GM23338 (cell line): Measurements from ENCODE around the gene FAM89B. TPM values are rescaled to one million over a fixed set of nuclear protein-coding genes. Genes with fewer than 3 reads are reported as not detected.
A peak's percentile ranks its signal among the peaks of the same experiment; 100 is the strongest.

Source experiments
- ATAC-seq: fragments of 200-7000 bp; cut with Tn5 transposase; 3 replicates; pipeline ENCODE4 v1.9.1; 2020
- DNase-seq: peaks from one replicate; pipeline ENCODE4 v3.0.0-alpha.2; 2015; ENCODE audit warnings: low spot score
- H2AFZ ChIP-seq: fragments of 200-600 bp; sonication (generic); 2 replicates; pipeline ENCODE4 v1.8.0; 2016; ENCODE audit warnings: antibody characterized with exemption, mild to moderate bottlenecking, moderate library complexity
- H3F3A ChIP-seq: fragments of 200-600 bp; sonication (generic); replicated peaks from 2 replicates; pipeline ENCODE4 v1.8.0; 2017; ENCODE audit warnings: antibody characterized with exemption, mixed run types, low read depth
- H3K27ac ChIP-seq: fragments of 200-600 bp; sonication (generic); 2 replicates; pipeline ENCODE4 v1.6.1; 2016; ENCODE audit warnings: low read depth
- H3K27me3 ChIP-seq: fragments of 200-600 bp; sonication (generic); 2 replicates; pipeline ENCODE4 v1.8.0; 2016; ENCODE audit warnings: mild to moderate bottlenecking, mixed run types, moderate library complexity; ENCODE audit not compliant: insufficient read depth
- H3K36me3 ChIP-seq: fragments of 200-600 bp; sonication (generic); 2 replicates; pipeline ENCODE4 v1.8.0; 2016; ENCODE audit warnings: mild to moderate bottlenecking; ENCODE audit not compliant: insufficient read depth
- H3K4me1 ChIP-seq: fragments of 200-600 bp; sonication (generic); 2 replicates; pipeline ENCODE4 v1.8.0; 2016; ENCODE audit warnings: mild to moderate bottlenecking, moderate library complexity; ENCODE audit not compliant: insufficient read depth
- H3K4me2 ChIP-seq: fragments of 200-600 bp; sonication (generic); 2 replicates; pipeline ENCODE4 v1.7.1; 2017; ENCODE audit warnings: mixed run types
- H3K4me3 ChIP-seq: fragments of 200-600 bp; sonication (generic); 2 replicates; pipeline ENCODE4 v1.6.1; 2016; ENCODE audit warnings: mixed run types
- H3K79me2 ChIP-seq: fragments of 200-600 bp; sonication (generic); replicated peaks from 2 replicates; pipeline ENCODE4 v1.8.0; 2017; ENCODE audit warnings: mild to moderate bottlenecking; ENCODE audit not compliant: insufficient read depth
- H3K9me2 ChIP-seq: fragments of 200-600 bp; sonication (generic); 2 replicates; pipeline ENCODE4 v1.8.0; 2017; ENCODE audit not compliant: insufficient read depth
- H4K20me1 ChIP-seq: fragments of 200-600 bp; sonication (generic); replicated peaks from 2 replicates; pipeline ENCODE4 v1.8.0; 2017; ENCODE audit warnings: mild to moderate bottlenecking; ENCODE audit not compliant: insufficient read depth
- H3K27ac Mint-ChIP-seq: 2 replicates; pipeline ENCODE4 v1.8.0; 2020; ENCODE audit warnings: inconsistent platforms, mild to moderate bottlenecking, moderate library complexity, mixed read lengths
- H3K27me3 Mint-ChIP-seq: 3 replicates; pipeline ENCODE4 v1.8.0; 2022; ENCODE audit warnings: low read depth, mild to moderate bottlenecking, moderate library complexity, mixed read lengths, inconsistent platforms; ENCODE audit not compliant: insufficient read depth, poor library complexity
- H3K36me3 Mint-ChIP-seq: 3 replicates; pipeline ENCODE4 v1.8.0; 2021; ENCODE audit warnings: low read depth, mild to moderate bottlenecking, inconsistent platforms, moderate library complexity, mixed read lengths
- H3K4me1 Mint-ChIP-seq: 3 replicates; pipeline ENCODE4 v1.8.0; 2020; ENCODE audit warnings: mild to moderate bottlenecking, inconsistent platforms, mixed read lengths
- H3K4me3 Mint-ChIP-seq: 3 replicates; pipeline ENCODE4 v1.8.0; 2021; ENCODE audit warnings: moderate library complexity, mild to moderate bottlenecking, inconsistent platforms, mixed read lengths
- H3K9me3 Mint-ChIP-seq: 3 replicates; pipeline ENCODE4 v1.8.0; 2020; ENCODE audit warnings: moderate library complexity, mild to moderate bottlenecking, inconsistent platforms, mixed read lengths
- CREB1 ChIP-seq: fragments of 250-450 bp; sonication (Bioruptor Pico); IDR thresholded peaks from 2 replicates; pipeline ENCODE4 v1.5.0; 2020; ENCODE audit warnings: low read depth, mild to moderate bottlenecking, moderate library complexity
- CTCF ChIP-seq, 2 experiments: fragments of 200-600 bp in 1 of 2; sonication (generic) in 1 of 2; conservative IDR thresholded peaks; 2 replicates each; pipeline versions ENCODE4 v1.5.1 to v1.6.1; 2016 to 2017; ENCODE audit warnings: antibody characterized with exemption in 2 of 2, low read depth in 2 of 2, mild to moderate bottlenecking in 2 of 2, moderate library complexity in 1 of 2
- ETS1 ChIP-seq: IDR thresholded peaks from 2 replicates; pipeline ENCODE4 v1.6.1; 2016; ENCODE audit warnings: antibody characterized with exemption
- EZH2 ChIP-seq: fragments of 200-600 bp; sonication (generic); IDR thresholded peaks from one replicate; pipeline ENCODE4 v1.8.0; 2017; ENCODE audit warnings: antibody characterized with exemption, mild to moderate bottlenecking, low read depth; ENCODE audit not compliant: unreplicated experiment
- EZH2phosphoT487 ChIP-seq: fragments of 200-600 bp; sonication (generic); IDR thresholded peaks from one replicate; pipeline ENCODE4 v1.8.1; 2018; ENCODE audit warnings: antibody characterized with exemption; ENCODE audit not compliant: unreplicated experiment
- JUNB ChIP-seq: IDR thresholded peaks from one replicate; pipeline ENCODE4 v1.6.1; 2016; ENCODE audit warnings: antibody characterized with exemption; ENCODE audit not compliant: unreplicated experiment
- NANOG ChIP-seq: IDR thresholded peaks from 2 replicates; pipeline ENCODE4 v1.6.1; 2016; ENCODE audit warnings: antibody characterized with exemption, borderline replicate concordance
- REST ChIP-seq: IDR thresholded peaks from one replicate; pipeline ENCODE4 v1.6.1; 2018; ENCODE audit warnings: antibody characterized with exemption; ENCODE audit not compliant: unreplicated experiment
- STAT1 ChIP-seq: IDR thresholded peaks from one replicate; pipeline ENCODE4 v1.6.1; 2016; ENCODE audit warnings: antibody characterized with exemption; ENCODE audit not compliant: unreplicated experiment
- ZNF114 ChIP-seq: fragments of 250-450 bp; sonication (Bioruptor Pico); IDR thresholded peaks from 2 replicates; pipeline ENCODE4 v1.5.0; 2020; ENCODE audit warnings: mild to moderate bottlenecking, moderate library complexity
- ZNF331 ChIP-seq: fragments of 250-450 bp; sonication (Bioruptor Pico); IDR thresholded peaks from 2 replicates; pipeline ENCODE4 v1.5.0; 2020; ENCODE audit warnings: low read depth, mild to moderate bottlenecking, moderate library complexity
- polyA plus RNA-seq: library from polyadenylated mRNA; unstranded; fragments of >200 nt; fragmentation: Nextera tagmentation; extraction: Ambion mirVana; gene quantifications from 2 replicates; pipeline ENCODE4 v1.2.1, GENCODE V29; 2016
- total RNA-seq: library from RNA; depleted of rRNA; stranded (reverse); fragments of >200 nt; shearing (Covaris generic); gene quantifications from 2 replicates; pipeline ENCODE4 v1.2.3, GENCODE V29; 2014

The FAM89B gene
- total and polyA plus RNA-seq, 2 experiments from 2014 or later = 13.0 to 18.2 TPM

GRCh38 chr11:65612691-65613090 lies 40.4 kb downstream of the FAM89B start (continued):
- TF ChIP-seq REST = no peak
- no peak for TF ChIP-seq CTCF (conservative IDR thresholded peaks at IDR 0.05; ENCODE audit: low read depth in 2 of 2)
- TF ChIP-seq CREB1 (CRISPR knock-in tag) = no peak
- TF ChIP-seq STAT1 = no peak
- no peak for TF ChIP-seq ZNF114
- TF ChIP-seq ETS1 = no peak
- no peak for TF ChIP-seq NANOG
- TF ChIP-seq ZNF331 (CRISPR knock-in tag) = no peak
- TF ChIP-seq JUNB = no peak

- H3K4me3 ChIP-seq = peak overlapping the region; percentile 59
- H3K27ac ChIP-seq = peak overlapping the region; percentile 74
- Mint-ChIP-seq H3K36me3 (peaks cover 13% of the 10 kb centered on the region; the same call in 2 of the 3 replicates), H3K27me3 (peaks cover 24% of the 10 kb centered on the region), H3K9me3 (no peaks in the 10 kb centered on the region; the same call in 2 of the 3 replicates), H3K27ac (no peak overlapping the region), H3K4me3 (peak overlapping the region; percentile 65), H3K4me1 (peaks cover 16% of the 10 kb centered on the region)
- no peak for TF ChIP-seq EZH2
- no peak for TF ChIP-seq EZH2phosphoT487
- no peak for TF ChIP-seq REST
- no peak for TF ChIP-seq STAT1
- no peak for TF ChIP-seq CREB1 (CRISPR knock-in tag)
- H4K20me1 ChIP-seq = peaks cover 14% of the 10 kb centered on the region
- DNase-seq (peak; percentile 45), ATAC-seq (peak; percentile 0)
- H3K4me1 ChIP-seq = peaks cover 14% of the 10 kb centered on the region; the same call in 1 of the 2 replicates
- peak overlapping the region; percentile 81 for H3K4me2 ChIP-seq
- H3K27me3 ChIP-seq = no peaks in the 10 kb centered on the region
- no peaks in the 10 kb centered on the region; the same call in 1 of the 2 replicates for H3K36me3 ChIP-seq
- peaks cover 28% of the 10 kb centered on the region for H3K79me2 ChIP-seq
- H3F3A ChIP-seq = peaks cover 11% of the 10 kb centered on the region
- H2AFZ ChIP-seq = 0 out of 2 replicates have a peak overlapping the region, but pooled peaks have one; percentile 59
- no peaks in the 10 kb centered on the region for H3K9me2 ChIP-seq
These were observed 41.0 kb downstream of the FAM89B start for GRCh38 chr11:65613091-65613928.
